ENCODE measurements around the gene LRP1B. TPM values are rescaled to one million over a fixed set of nuclear protein-coding genes. Genes with fewer than 3 reads are reported as not detected.

Gene LRP1B
- total RNA-seq, 4 donors from 2014 or later = 0.42 to 0.71 (median 0.65) TPM

- no peak overlapping the region for H3K27ac ChIP-seq (replicated peaks in 1 of 4)
- H3K27me3 ChIP-seq = no peaks in the 10 kb centered on the region
- no peak overlapping the region for H3K4me3 ChIP-seq
- intact Hi-C loops (cut with DNase I) = no loop called here
- 95% methylated on average over 1 of the region's 1 CpG for WGBS
- H3K9me3 ChIP-seq = peaks cover 0 to 7% (median 2%) of the 10 kb centered on the region in 4 donors
- H3K36me3 ChIP-seq = no peaks in the 10 kb centered on the region
- TF ChIP-seq EP300 (IDR thresholded peaks at IDR 0.05) (no peak), POLR2AphosphoS5 (IDR thresholded peaks at IDR 0.05) (no peak), POLR2A (IDR thresholded peaks at IDR 0.05; ENCODE audit: low read depth) (no peak)
- TF ChIP-seq, protein P1, sequence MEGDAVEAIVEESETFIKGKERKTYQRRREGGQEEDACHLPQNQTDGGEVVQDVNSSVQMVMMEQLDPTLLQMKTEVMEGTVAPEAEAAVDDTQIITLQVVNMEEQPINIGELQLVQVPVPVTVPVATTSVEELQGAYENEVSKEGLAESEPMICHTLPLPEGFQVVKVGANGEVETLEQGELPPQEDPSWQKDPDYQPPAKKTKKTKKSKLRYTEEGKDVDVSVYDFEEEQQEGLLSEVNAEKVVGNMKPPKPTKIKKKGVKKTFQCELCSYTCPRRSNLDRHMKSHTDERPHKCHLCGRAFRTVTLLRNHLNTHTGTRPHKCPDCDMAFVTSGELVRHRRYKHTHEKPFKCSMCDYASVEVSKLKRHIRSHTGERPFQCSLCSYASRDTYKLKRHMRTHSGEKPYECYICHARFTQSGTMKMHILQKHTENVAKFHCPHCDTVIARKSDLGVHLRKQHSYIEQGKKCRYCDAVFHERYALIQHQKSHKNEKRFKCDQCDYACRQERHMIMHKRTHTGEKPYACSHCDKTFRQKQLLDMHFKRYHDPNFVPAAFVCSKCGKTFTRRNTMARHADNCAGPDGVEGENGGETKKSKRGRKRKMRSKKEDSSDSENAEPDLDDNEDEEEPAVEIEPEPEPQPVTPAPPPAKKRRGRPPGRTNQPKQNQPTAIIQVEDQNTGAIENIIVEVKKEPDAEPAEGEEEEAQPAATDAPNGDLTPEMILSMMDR (IDR thresholded peaks at IDR 0.05) = no peak
- no peaks in the 10 kb centered on the region for H3K4me1 ChIP-seq
- no peak for DNase-seq (ENCODE audit: extremely low spot score)
Measured at GRCh38 chr2:141925511-141925910, 205.3 kb downstream of the LRP1B start.

DNA sequence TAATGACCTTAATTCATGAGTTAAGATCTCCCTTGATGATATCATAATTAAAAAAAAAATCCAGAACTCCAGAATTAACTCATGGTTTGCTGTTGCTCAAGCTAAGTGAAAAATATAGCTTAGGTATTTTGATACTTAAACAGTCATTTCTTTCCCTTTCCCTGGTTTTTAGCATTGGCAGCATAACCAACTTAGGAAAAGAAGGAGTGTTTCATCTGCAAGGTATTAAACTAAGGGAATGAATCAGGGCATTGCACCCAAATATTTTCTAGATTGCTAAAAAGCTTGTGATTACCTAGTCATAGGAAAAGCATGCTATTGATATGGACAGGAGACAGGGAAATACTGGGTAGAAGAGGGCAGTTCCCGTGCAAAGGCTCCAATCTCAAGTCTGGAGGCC, 207.2 kb downstream of the LRP1B start:
- Histone ChIP-seq H3K4me3 (no peak overlapping the region), H3K9me3 (peaks cover 0 to 7% (median 2%) of the 10 kb centered on the region in 4 donors), H3K27ac (replicated peaks in 1 of 4) (no peak overlapping the region), H3K27me3 (no peaks in the 10 kb centered on the region), H3K36me3 (no peaks in the 10 kb centered on the region), H3K4me1 (no peaks in the 10 kb centered on the region)
- WGBS = 70% methylated on average over 1 of the region's 1 CpG
- DNase-seq (ENCODE audit: extremely low spot score) = no peak
- TF ChIP-seq POLR2A (IDR thresholded peaks at IDR 0.05; ENCODE audit: low read depth) (no peak), EP300 (IDR thresholded peaks at IDR 0.05) (no peak), POLR2AphosphoS5 (IDR thresholded peaks at IDR 0.05) (no peak)
- TF ChIP-seq, protein P1 (IDR thresholded peaks at IDR 0.05) = no peak
- intact Hi-C loops (cut with DNase I) = no loop called here

DNA sequence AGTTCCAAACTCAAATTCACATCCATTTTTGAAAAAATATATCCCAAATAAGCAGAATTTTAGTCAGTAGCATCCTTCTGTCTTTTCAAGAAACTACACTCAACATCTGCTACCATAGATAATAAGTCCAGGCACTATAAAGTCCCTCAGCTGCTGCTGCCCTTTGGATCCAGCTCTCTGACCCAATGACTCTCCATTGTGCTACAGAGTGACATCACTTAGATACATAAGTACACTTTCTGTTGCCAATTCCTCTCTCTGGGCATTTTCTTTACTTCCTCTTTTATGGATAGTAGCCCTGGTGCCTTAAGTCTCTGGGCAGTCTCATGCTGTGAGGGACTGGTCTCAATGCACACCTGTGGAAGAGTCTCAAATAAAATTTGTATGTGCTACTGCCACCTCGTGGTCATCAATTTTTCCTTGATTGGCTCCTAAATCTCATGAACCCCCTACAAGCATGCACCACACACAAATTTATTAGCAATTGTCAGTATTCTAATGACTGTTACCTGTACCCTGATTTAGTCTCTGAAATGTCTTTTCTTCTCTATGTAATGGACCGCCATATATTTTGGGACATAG, 219.2 kb downstream of the LRP1B start:
- Histone ChIP-seq H3K9me3 (peaks cover 0 to 12% (median 4%) of the 10 kb centered on the region in 4 donors), H3K36me3 (no peaks in the 10 kb centered on the region), H3K27me3 (no peaks in the 10 kb centered on the region), H3K4me3 (no peak overlapping the region), H3K4me1 (no peaks in the 10 kb centered on the region), H3K27ac (replicated peaks in 1 of 4) (no peak overlapping the region)
- WGBS = 48% methylated on average over 2 of the region's 2 CpGs
- DNase-seq (ENCODE audit: extremely low spot score) = no peak
- intact Hi-C loops (cut with DNase I) = no loop called here
- TF ChIP-seq POLR2AphosphoS5 (IDR thresholded peaks at IDR 0.05) (no peak), POLR2A (IDR thresholded peaks at IDR 0.05; ENCODE audit: low read depth) (no peak), EP300 (IDR thresholded peaks at IDR 0.05) (no peak)
- TF ChIP-seq, protein P1 (IDR thresholded peaks at IDR 0.05) = no peak

- H3K9me3 ChIP-seq = no peaks in the 10 kb centered on the region
- H3K27me3 ChIP-seq = no peaks in the 10 kb centered on the region
- no peak overlapping the region for H3K4me3 ChIP-seq
- intact Hi-C loops (cut with DNase I) = no loop called here
- H3K4me1 ChIP-seq = no peaks in the 10 kb centered on the region
- no peak for DNase-seq (ENCODE audit: extremely low spot score)
- TF ChIP-seq, protein P1 (IDR thresholded peaks at IDR 0.05) = no peak
- no peak for TF ChIP-seq POLR2A (IDR thresholded peaks at IDR 0.05; ENCODE audit: low read depth)
- H3K27ac ChIP-seq (replicated peaks in 1 of 4) = no peak overlapping the region
- H3K36me3 ChIP-seq = no peaks in the 10 kb centered on the region
- WGBS = 74% methylated on average over 2 of the region's 2 CpGs
Measured at GRCh38 chr2:141906678-141907077, 224.1 kb downstream of the LRP1B start.

DNA sequence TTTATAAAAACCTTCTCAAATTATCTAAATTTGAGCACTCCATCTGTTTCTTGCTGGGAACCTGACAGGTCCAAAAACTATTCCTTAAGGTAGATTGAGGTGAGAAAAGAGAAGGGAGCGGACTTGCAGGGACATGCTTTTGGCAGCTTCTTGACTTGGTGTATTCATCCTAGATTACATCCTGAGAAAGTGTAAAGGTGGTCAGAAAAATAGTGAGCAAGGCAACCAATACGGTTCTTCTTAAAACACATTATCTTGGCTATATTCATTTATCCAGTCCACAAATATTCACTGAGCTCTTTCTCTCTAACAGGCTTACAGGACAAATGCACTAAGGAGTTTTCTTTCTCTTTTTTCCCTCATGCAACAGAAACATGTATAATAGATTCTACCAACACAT, 230.0 kb downstream of the LRP1B start:
- no peak overlapping the region for H3K4me3 ChIP-seq
- intact Hi-C loops (cut with DNase I) = no loop called here
- H3K36me3 ChIP-seq = no peaks in the 10 kb centered on the region
- no peaks in the 10 kb centered on the region for H3K4me1 ChIP-seq
- H3K27me3 ChIP-seq = no peaks in the 10 kb centered on the region
- TF ChIP-seq, protein P1 (IDR thresholded peaks at IDR 0.05) = no peak
- TF ChIP-seq POLR2A (IDR thresholded peaks at IDR 0.05; ENCODE audit: low read depth) (no peak), EP300 (IDR thresholded peaks at IDR 0.05) (no peak), POLR2AphosphoS5 (IDR thresholded peaks at IDR 0.05) (no peak)
- H3K9me3 ChIP-seq = no peaks in the 10 kb centered on the region
- no peak overlapping the region for H3K27ac ChIP-seq (replicated peaks in 1 of 4)
- WGBS = 88% methylated on average over 2 of the region's 2 CpGs
- DNase-seq (ENCODE audit: extremely low spot score) = no peak

All from esophagus muscularis mucosa (tissue), 4 donors.